Measurements from ENCODE around the gene ALS2CL. TPM values are rescaled to one million over a fixed set of nuclear protein-coding genes. Genes with fewer than 3 reads are reported as not detected.

Gene ALS2CL
- total and polyA plus RNA-seq, 2 donors = 4.3 to 22.4 TPM

- H3K36me3 ChIP-seq (ENCODE audit: control insufficient read depth in 2 of 2, insufficient read depth in 2 of 2, low read length in 1 of 2) = no peaks in the 10 kb centered on the region
These were observed 23.2 kb downstream of the ALS2CL start for GRCh38 chr3:46670000-46670890.

DNA sequence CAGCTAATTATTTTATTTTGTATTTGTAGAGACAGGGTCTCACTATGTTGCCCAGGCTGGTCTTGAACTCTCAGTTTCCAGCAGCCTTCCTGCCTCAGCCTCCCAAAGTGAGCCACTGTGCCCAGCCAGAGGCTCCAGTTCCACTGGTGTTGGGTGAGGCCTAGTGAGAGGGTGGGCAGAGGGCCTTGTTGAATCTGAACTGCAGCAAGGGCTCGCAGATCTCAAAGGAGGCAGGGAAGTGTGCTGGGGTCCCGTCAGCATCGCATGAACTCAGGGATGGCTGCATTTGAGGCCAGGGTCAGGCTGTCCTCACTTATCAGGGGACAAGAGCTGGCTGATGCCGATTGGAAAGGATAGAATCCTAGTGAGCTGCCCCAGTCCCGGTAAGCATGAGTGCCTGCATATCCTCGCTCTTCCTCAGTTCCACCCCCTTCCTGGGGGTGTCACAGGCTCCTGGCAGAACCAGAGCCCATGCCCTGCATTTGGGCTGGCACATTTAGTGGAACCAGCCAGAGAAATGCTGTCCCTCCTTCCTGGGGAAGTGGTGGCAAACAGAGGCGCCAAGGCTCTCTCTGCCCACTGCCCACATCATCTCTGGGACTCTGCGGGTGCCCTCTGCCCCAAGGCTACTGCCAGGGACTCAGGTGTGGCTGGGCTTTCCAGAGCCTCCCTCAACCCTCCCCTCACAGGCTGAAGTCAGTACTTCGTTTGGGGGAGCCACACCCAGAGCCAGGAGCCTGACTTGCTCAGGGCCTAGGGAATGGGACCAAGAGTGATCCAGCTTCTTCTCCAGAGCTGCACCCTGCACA, 24.1 kb downstream of the ALS2CL start:
- H3K4me3 ChIP-seq (ENCODE audit: low read length in 2 of 2) = no peak overlapping the region
- H3K27ac ChIP-seq (ENCODE audit: low read depth in 1 of 2, low read length in 1 of 2) = no peak overlapping the region
- H3K9me3 ChIP-seq (ENCODE audit: control insufficient read depth in 2 of 2, insufficient read depth in 1 of 2, low read length in 1 of 2) = no peaks in the 10 kb centered on the region
- WGBS = 92% methylated on average over 9 of the region's 9 CpGs
- H3K36me3 ChIP-seq (ENCODE audit: control insufficient read depth in 2 of 2, insufficient read depth in 2 of 2, low read length in 1 of 2) = no peaks in the 10 kb centered on the region
- H3K27me3 ChIP-seq (ENCODE audit: control insufficient read depth in 2 of 2, insufficient read depth in 1 of 2, low read length in 1 of 2) = no peaks in the 10 kb centered on the region
- DNase-seq (ENCODE audit: low read depth in 6 of 9, low spot score in 9 of 9) = no peak
- H3K4me1 ChIP-seq (ENCODE audit: control insufficient read depth in 2 of 2, insufficient read depth in 2 of 2, low read length in 2 of 2) = no peaks in the 10 kb centered on the region

More at GRCh38 chr3:46670000-46670890, 23.2 kb downstream of the ALS2CL start:
- Histone ChIP-seq H3K4me3 (ENCODE audit: low read length in 2 of 2) (no peak overlapping the region), H3K27me3 (ENCODE audit: control insufficient read depth in 2 of 2, insufficient read depth in 1 of 2, low read length in 1 of 2) (no peaks in the 10 kb centered on the region), H3K27ac (ENCODE audit: low read depth in 1 of 2, low read length in 1 of 2) (no peak overlapping the region), H3K9me3 (ENCODE audit: control insufficient read depth in 2 of 2, insufficient read depth in 1 of 2, low read length in 1 of 2) (no peaks in the 10 kb centered on the region), H3K4me1 (ENCODE audit: control insufficient read depth in 2 of 2, insufficient read depth in 2 of 2, low read length in 2 of 2) (no peaks in the 10 kb centered on the region)
- DNase-seq (ENCODE audit: low read depth in 6 of 9, low spot score in 9 of 9) = no peak
- whole genome bisulfite sequencing = 93% methylated on average over 17 of the region's 17 CpGs

GRCh38 chr3:46668591-46668990, 24.9 kb downstream of the ALS2CL start:
- Histone ChIP-seq H3K9me3 (ENCODE audit: control insufficient read depth in 2 of 2, insufficient read depth in 1 of 2, low read length in 1 of 2) (no peaks in the 10 kb centered on the region), H3K27me3 (ENCODE audit: control insufficient read depth in 2 of 2, insufficient read depth in 1 of 2, low read length in 1 of 2) (peaks cover 0 to 1% of the 10 kb centered on the region in 2 donors), H3K36me3 (ENCODE audit: control insufficient read depth in 2 of 2, insufficient read depth in 2 of 2, low read length in 1 of 2) (no peaks in the 10 kb centered on the region), H3K27ac (ENCODE audit: low read depth in 1 of 2, low read length in 1 of 2) (no peak overlapping the region), H3K4me1 (ENCODE audit: control insufficient read depth in 2 of 2, insufficient read depth in 2 of 2, low read length in 2 of 2) (no peaks in the 10 kb centered on the region), H3K4me3 (ENCODE audit: low read length in 2 of 2) (no peak overlapping the region)
- no peak for DNase-seq (ENCODE audit: low read depth in 6 of 9, low spot score in 9 of 9)
- WGBS = 94% methylated on average over 2 of the region's 2 CpGs

DNA sequence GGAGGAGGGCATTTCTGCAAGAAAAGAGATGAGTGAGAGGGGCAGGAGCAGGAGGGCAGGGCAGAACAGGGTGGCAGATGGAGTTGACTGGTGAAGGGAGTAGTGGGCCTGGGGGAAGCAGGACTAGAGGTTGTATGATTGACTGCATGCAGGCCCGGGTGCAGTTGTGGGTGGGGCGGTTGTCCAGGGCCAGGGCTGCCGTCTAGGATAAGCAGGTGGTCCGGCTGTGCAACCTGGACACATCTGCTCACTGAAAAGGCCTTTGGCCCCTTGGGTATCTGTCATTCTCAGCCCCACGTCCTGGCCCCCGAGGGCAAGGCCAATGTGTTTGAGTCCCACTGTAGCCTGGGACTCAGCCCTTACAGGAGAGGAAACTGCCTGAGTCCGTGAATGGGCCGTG, 25.4 kb downstream of the ALS2CL start:
- Histone ChIP-seq H3K27me3 (ENCODE audit: control insufficient read depth in 2 of 2, insufficient read depth in 1 of 2, low read length in 1 of 2) (peaks cover 0 to 6% of the 10 kb centered on the region in 2 donors), H3K4me1 (ENCODE audit: control insufficient read depth in 2 of 2, insufficient read depth in 2 of 2, low read length in 2 of 2) (no peaks in the 10 kb centered on the region), H3K9me3 (ENCODE audit: control insufficient read depth in 2 of 2, insufficient read depth in 1 of 2, low read length in 1 of 2) (no peaks in the 10 kb centered on the region), H3K27ac (ENCODE audit: low read depth in 1 of 2, low read length in 1 of 2) (no peak overlapping the region), H3K36me3 (ENCODE audit: control insufficient read depth in 2 of 2, insufficient read depth in 2 of 2, low read length in 1 of 2) (no peaks in the 10 kb centered on the region), H3K4me3 (ENCODE audit: low read length in 2 of 2) (no peak overlapping the region)
- 88% methylated on average over 8 of the region's 8 CpGs for WGBS
- DNase-seq (ENCODE audit: low read depth in 6 of 9, low spot score in 9 of 9) = no peak

DNA sequence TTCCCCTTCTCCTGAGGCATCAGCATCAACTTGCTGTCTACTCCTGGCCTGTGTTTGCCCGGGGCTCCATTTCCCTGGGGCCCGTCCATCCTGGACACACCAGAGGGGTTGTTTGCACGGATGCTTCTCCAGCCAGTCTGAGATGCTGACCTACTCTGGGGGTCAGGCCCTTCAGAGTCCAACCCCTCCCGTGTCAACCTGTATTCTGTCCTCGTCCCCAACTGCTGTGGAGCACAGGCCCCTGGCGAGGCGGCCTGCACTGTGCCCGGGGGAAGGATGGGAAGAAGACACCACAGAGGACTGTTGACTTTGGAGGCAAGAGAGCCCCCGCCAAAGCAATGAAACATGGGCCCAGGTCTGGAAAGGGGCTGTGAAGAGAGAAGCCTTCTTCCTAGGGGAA, 25.8 kb downstream of the ALS2CL start:
- no peak for DNase-seq (ENCODE audit: low read depth in 6 of 9, low spot score in 9 of 9)
- no peak overlapping the region for H3K27ac ChIP-seq (ENCODE audit: low read depth in 1 of 2, low read length in 1 of 2)
- H3K9me3 ChIP-seq (ENCODE audit: control insufficient read depth in 2 of 2, insufficient read depth in 1 of 2, low read length in 1 of 2) = no peaks in the 10 kb centered on the region
- 97% methylated on average over 9 of the region's 9 CpGs for WGBS
- H3K4me1 ChIP-seq (ENCODE audit: control insufficient read depth in 2 of 2, insufficient read depth in 2 of 2, low read length in 2 of 2) = no peaks in the 10 kb centered on the region
- no peaks in the 10 kb centered on the region for H3K36me3 ChIP-seq (ENCODE audit: control insufficient read depth in 2 of 2, insufficient read depth in 2 of 2, low read length in 1 of 2)
- H3K27me3 ChIP-seq (ENCODE audit: control insufficient read depth in 2 of 2, insufficient read depth in 1 of 2, low read length in 1 of 2) = peaks cover 0 to 6% of the 10 kb centered on the region in 2 donors
- H3K4me3 ChIP-seq (ENCODE audit: low read length in 2 of 2) = no peak overlapping the region

DNA sequence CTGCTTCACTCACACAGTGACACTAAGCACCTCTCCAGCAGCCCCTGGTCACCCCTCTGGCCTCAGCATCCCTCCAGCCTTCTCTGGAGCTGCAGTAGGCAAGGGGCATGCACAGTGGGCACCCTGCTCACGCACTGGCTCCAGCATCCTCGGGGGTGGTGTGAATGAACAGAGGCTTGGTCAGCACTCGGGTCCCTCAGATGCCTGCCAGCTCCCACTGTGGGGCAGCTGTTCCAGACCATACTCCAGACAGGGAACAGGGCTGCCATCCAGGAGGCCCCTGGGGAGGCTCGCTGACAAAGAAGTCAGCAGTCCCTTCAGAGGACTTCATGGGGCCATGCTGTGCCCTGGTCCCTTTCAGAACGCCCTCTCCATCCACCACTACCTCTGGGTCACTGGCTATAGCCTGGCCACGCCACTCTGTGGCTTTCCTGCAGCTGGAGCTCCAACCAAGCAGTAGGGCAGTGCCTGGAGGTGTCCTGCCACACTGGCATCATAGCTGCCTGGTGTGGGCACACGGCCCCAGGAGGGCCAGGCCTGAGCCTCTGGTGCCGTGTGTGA, 26.3 kb downstream of the ALS2CL start:
- Histone ChIP-seq H3K9me3 (ENCODE audit: control insufficient read depth in 2 of 2, insufficient read depth in 1 of 2, low read length in 1 of 2) (no peaks in the 10 kb centered on the region), H3K36me3 (ENCODE audit: control insufficient read depth in 2 of 2, insufficient read depth in 2 of 2, low read length in 1 of 2) (no peaks in the 10 kb centered on the region), H3K4me1 (ENCODE audit: control insufficient read depth in 2 of 2, insufficient read depth in 2 of 2, low read length in 2 of 2) (peaks cover 0 to 5% of the 10 kb centered on the region in 2 donors), H3K4me3 (ENCODE audit: low read length in 2 of 2) (no peak overlapping the region), H3K27ac (ENCODE audit: low read depth in 1 of 2, low read length in 1 of 2) (no peak overlapping the region), H3K27me3 (ENCODE audit: control insufficient read depth in 2 of 2, insufficient read depth in 1 of 2, low read length in 1 of 2) (peaks cover 0 to 6% of the 10 kb centered on the region in 2 donors)
- DNase-seq (ENCODE audit: low read depth in 6 of 9, low spot score in 9 of 9) = no peak
- 93% methylated on average over 8 of the region's 8 CpGs for WGBS

- H3K36me3 ChIP-seq (ENCODE audit: control insufficient read depth in 2 of 2, insufficient read depth in 2 of 2, low read length in 1 of 2) = no peaks in the 10 kb centered on the region
- H3K4me3 ChIP-seq (ENCODE audit: low read length in 2 of 2) = no peak overlapping the region
- peaks cover 0 to 6% of the 10 kb centered on the region in 2 donors for H3K27me3 ChIP-seq (ENCODE audit: control insufficient read depth in 2 of 2, insufficient read depth in 1 of 2, low read length in 1 of 2)
- no peak overlapping the region for H3K27ac ChIP-seq (ENCODE audit: low read depth in 1 of 2, low read length in 1 of 2)
- no peak for DNase-seq (ENCODE audit: low read depth in 6 of 9, low spot score in 9 of 9)
- no peaks in the 10 kb centered on the region for H3K9me3 ChIP-seq (ENCODE audit: control insufficient read depth in 2 of 2, insufficient read depth in 1 of 2, low read length in 1 of 2)
- WGBS = 94% methylated on average over 7 of the region's 7 CpGs
- peaks cover 0 to 8% of the 10 kb centered on the region in 2 donors for H3K4me1 ChIP-seq (ENCODE audit: control insufficient read depth in 2 of 2, insufficient read depth in 2 of 2, low read length in 2 of 2)
These were observed 27.0 kb downstream of the ALS2CL start for GRCh38 chr3:46666453-46666845.

- H3K27ac ChIP-seq (ENCODE audit: low read depth in 1 of 2, low read length in 1 of 2) = no peak overlapping the region
These were observed 27.6 kb downstream of the ALS2CL start for GRCh38 chr3:46665763-46666452.

More at GRCh38 chr3:46665763-46666452, 27.6 kb downstream of the ALS2CL start:
- Histone ChIP-seq H3K36me3 (ENCODE audit: control insufficient read depth in 2 of 2, insufficient read depth in 2 of 2, low read length in 1 of 2) (no peaks in the 10 kb centered on the region), H3K9me3 (ENCODE audit: control insufficient read depth in 2 of 2, insufficient read depth in 1 of 2, low read length in 1 of 2) (no peaks in the 10 kb centered on the region), H3K27me3 (ENCODE audit: control insufficient read depth in 2 of 2, insufficient read depth in 1 of 2, low read length in 1 of 2) (peaks cover 0 to 6% of the 10 kb centered on the region in 2 donors), H3K4me1 (ENCODE audit: control insufficient read depth in 2 of 2, insufficient read depth in 2 of 2, low read length in 2 of 2) (peaks cover 0 to 8% of the 10 kb centered on the region in 2 donors), H3K4me3 (ENCODE audit: low read length in 2 of 2) (no peak overlapping the region)
- 91% methylated on average over 9 of the region's 9 CpGs for WGBS
- no peak for DNase-seq (ENCODE audit: low read depth in 6 of 9, low spot score in 9 of 9)
